TTC549 (cell line): ENCODE data around the gene EAPP.
A peak's percentile ranks its signal among the peaks of the same experiment; 100 is the strongest.
"Not testable (repeated sequence)": the region's sequence is repeated elsewhere in the genome, so short reads cannot be mapped to it uniquely, and the experiment has no call there.

Source experiments
- FAIRE-seq: peaks from 2 replicates; lab custom pipeline; 2012; peaks lifted over from hg19 to GRCh38; lab: Jason Lieb, UNC

The EAPP gene, protein sequence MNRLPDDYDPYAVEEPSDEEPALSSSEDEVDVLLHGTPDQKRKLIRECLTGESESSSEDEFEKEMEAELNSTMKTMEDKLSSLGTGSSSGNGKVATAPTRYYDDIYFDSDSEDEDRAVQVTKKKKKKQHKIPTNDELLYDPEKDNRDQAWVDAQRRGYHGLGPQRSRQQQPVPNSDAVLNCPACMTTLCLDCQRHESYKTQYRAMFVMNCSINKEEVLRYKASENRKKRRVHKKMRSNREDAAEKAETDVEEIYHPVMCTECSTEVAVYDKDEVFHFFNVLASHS

DNA sequence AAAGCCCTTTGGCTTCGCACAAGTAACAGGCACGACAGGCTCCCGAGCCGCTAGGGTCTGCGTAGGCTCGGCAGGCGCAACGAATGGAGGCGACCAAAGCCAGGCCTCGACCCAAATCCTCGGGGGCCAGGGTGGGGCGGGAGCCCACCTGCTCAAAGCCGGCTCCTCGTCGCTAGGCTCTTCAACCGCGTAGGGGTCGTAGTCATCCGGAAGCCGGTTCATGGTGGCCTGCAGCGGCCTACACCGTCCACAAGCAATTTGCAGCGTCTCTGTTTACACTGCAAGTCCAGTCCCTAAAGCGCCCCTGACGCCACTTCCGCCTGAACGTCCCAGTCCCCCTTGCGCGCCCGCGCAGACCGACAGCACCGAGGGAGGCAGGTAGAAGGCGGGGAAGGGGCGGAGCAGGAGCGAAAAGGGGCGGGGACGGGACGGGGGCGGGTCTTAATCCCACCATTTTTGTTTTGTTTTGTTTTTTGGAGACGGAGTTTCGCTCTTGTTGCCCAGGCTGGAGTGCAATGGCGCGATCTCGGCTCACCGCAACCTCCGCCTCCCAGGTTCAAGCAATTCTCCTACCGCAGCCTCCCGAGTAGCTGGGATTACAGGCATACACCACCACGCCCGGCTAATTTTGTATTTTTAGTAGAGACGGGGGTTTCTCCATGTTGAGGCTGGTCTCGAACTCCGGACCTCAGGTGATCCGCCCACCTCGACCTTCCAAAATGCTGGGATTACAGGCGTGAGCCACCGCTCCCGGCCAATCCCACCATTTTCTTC, at the start of gene EAPP:
Gene EAPP, minus strand, starts transcription at position 295 of the 774 bp plus-strand sequence. Its CDS starts 73 bp downstream, at position 222.
- FAIRE-seq = no peak

DNA sequence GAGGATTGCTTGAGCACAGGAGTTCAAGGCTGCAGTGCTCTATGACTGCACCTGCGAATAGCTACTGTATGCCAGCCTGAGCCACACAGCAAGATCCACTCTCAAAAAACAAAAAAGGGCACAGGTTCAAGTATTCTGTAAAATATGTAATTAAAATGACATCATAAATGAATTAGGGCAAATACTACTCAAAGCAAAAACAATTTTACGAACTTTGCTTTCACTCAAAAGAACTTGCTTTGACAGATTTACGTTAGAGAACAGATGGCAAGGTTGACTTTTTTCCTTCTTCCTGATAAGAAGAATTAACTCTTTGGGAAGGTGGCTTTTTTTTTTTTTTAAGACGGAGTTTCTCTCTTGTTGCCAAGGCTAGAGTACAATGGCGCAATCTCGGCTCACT, 44.0 kb upstream of the EAPP start:
- FAIRE-seq = no peak

DNA sequence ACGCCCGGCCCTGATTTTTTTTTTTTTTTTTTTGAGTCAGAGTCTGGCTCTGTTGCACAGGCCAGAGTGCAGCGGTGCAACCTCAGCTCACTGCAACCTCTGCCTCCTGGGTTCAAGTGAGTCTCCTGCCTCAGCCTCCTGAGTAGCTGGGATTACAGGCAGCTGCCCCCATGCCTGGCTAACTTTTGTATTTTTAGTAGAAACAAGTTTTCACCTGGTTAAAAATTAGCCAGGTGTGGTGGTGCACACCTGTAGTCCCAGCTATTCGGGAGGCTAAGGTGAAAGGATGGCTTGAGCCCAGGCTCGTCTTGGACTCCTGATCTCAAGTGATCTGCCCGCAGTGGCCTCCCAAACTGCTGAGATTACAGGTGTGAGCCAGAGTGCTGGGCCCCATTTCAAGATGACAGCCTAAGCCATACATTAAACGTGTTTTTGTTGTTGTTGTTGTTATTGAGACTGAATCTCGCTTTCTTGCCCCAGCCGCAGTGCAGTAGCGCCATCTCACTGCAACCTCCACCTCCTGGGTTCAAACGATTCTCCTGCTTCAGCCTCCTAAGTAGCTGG, 42.7 kb upstream of the EAPP start:
- no peak for FAIRE-seq

DNA sequence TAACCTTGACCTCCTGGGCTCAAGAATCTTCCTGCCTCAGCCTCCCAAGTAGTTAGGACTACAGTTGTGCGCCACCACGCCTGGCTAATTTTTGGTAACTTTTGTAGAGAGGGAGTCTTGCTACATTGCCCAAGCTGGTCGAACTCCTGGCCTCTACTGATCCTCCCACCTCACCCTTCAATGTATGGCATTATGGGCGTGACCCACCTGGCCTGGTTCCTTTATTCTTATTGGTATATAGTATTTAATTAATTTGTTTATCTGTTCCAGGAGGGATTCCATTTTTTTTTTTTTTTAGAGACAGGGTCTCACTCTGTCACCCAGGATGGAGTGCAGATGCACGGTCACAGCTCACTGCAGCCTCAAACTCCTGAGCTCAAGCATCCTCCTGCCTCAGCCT, 40.9 kb upstream of the EAPP start:
- FAIRE-seq = no peak

DNA sequence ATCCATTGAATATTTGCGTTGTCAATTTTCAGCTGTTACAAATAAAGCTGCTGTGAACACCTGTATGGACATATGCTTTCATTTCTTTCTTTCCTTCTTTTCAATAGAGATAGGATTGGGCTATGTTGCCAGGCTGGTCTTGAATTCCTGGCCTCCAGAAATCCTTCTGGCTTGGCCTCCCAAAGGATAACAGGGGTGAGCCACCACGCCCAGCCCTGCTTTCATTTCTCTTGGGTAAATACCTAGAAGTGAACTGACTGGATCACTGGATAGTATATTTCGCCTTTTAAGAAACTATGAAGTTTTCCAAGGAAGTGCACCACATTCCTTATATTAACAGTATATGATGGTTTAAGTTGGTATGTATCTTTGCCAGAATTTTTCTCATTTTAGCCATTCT, 32.3 kb upstream of the EAPP start:
- FAIRE-seq = no peak

DNA sequence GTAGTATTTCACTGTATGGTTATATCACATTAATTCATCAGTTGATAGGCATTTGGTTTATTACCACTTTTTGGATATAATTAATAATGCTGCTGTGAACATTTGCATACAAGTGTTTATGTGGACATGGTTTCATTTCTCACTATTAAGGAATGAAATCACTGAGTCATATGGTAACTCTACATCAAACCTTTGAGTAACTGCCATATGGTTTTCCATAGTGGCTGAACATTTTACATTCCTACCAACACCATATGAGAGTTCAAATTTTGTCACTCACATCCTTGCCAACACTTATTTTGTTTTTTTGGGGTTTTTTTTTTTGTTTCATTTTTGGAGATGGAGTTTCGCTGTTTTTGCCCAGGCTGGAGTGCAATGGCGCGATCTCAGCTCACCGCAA, 30.2 kb upstream of the EAPP start:
- no peak for FAIRE-seq

DNA sequence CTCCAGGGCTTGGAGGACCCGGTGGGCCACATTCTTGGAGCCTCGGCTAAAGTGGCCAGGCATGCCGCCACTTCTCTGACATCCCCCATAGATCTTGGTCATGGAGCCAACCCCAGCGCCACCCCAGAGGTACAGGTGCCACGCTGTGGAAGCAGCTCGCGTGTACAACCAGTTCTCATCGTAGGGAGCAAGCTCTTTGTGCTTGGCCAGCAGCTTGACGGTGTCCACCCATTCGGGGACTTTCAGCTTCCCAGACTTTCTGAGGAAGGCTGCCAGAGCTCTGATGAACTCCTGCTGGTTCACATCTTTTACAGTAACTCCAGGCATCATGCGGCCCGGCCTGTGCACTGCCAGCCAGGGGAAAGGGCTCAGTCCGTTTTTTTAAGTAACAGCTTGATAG, 29.3 kb upstream of the EAPP start:
- no peak for FAIRE-seq

DNA sequence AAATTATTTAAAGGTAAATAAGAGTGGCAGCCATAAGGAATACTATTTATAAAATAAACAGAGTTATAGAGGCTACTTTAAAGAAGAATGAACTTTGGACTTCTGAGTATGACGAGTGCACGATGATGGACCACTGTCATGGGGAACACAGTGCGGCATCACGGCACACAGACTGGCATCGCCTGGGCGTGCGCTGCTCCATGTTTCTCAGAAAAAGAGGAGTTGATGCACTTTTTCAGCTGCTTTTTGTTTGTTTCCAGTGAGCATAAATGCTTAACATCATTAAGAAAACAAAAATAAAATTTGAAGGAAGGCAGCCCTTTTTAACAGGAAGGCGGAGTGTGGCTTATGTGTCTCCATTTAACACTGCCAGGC, 23.3 kb upstream of the EAPP start:
- FAIRE-seq = no peak

DNA sequence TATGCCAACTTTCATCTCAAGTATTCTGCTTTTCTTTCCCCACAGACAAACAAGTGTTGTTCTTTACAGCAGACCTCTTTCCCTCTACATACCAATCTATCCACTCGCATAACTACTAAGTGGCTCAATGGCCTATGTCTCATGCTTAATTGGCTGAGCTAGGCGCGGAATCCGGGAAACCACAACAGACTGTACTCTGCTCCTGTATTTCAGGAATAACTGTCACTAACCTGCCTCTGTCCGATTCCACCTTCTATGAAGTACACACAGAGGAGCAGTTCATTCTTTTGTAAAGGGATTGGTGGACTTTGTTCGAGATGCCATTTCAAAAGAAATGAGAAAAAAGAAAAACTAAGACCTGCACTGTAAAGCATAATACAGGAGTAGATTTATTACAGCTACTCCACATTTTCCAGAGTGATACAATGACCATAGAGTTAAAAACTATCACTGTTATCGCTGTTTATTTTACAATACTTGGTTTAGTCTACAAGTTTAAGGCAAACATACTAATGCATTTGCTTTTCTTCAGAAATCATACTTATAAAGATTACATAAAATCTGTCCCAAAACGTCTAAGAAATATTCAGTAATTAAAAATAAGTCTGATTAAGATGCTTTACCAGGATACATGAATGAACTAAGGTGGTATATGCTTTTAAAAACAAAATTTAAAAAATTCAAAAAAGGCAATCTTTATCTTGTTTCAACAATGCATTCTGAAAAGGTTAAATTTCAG, 22.7 kb upstream of the EAPP start:
- FAIRE-seq = not testable (repeated sequence)

DNA sequence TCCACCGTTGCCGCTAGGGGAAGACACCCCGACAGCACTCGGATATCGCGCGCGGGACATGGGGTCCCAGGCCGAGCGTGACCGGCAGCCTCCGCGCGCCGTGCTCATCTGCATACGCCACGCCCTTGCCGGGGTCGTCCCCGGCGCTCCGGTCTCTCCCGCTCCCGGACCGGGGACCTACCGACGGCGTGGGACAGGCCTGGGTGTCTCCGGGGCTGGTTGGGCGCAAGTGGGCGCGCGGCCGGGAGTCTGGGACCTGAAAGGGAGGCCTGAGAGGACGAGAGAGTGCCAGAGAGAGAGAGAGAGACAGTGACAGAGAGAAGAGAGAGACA, 17.0 kb upstream of the EAPP start:
- FAIRE-seq = not testable (repeated sequence)

DNA sequence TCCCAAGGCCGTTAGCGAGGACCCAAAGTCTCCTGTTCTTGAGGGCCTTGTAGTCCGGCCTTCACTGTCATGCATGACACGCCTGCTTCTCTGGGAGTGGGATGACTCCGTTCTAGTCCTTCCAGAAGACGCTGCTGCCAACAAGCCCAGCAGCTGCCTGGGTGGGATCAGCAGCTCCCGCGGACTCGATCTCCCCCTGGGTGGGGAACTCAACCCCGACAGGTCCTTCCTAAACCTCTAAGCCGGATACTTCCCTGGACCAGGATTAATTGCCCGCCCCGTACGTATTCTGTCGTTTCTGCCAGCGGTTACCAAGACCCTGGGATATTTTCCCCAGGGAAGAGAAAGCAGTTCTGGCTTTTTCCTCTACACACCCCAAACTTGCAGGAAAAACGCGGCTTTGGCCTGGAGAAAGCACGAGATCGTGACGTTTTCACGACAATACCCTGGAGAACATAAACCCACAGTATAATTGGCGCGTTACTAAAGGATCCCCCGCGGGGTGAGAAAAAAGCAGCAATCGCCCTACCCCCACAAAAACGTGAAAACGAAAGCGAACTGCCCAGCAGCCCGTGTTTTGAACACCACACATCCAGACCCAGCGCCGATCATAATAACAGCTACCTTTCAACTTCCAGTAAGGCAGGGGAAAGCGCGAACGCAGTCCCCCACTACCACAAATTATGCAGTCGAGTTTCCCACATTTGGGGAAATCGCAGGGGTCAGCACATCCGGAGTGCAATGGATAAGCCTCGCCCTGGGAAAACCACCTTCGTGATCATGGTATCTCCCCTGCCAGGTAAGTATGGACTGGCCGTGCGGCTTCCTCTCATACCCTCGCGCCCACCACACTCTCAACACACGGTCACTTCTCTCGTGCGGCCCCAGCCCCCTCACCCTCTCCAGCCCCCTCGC, 16.3 kb upstream of the EAPP start:
- FAIRE-seq = peak; percentile 48

DNA sequence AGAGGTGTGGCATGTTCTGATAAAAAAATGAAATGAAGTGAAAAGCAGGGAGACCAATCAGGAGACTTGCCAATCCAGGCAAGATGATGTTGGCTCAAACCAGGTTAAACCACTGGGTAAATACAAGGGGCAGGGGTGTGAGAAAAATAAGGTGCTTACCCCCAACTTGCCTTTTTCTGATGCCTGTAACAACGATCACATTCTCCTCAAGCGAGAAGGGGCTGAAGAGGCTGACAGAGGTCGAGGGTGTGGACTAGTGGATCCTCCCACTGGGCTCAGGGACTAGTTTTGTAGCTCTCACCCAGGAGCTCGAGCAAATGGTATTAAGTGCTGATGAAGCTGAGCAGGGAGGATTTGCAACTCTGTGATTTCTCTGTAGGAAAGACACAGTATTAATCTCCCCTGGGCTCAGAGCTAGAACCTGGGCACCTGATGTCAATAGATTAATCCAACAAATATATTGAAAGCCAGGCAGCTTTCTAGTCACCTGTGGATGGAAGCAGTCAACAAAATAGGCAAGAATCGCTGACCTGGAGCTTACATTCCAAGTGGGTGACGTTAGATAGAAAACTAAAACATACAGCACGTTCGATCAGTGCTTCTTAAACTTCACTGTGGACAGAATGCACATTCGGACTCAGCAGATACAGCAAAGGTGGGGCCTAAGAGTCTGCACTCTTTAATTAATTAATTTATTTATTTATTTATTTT, 15.2 kb upstream of the EAPP start:
- FAIRE-seq = no peak

DNA sequence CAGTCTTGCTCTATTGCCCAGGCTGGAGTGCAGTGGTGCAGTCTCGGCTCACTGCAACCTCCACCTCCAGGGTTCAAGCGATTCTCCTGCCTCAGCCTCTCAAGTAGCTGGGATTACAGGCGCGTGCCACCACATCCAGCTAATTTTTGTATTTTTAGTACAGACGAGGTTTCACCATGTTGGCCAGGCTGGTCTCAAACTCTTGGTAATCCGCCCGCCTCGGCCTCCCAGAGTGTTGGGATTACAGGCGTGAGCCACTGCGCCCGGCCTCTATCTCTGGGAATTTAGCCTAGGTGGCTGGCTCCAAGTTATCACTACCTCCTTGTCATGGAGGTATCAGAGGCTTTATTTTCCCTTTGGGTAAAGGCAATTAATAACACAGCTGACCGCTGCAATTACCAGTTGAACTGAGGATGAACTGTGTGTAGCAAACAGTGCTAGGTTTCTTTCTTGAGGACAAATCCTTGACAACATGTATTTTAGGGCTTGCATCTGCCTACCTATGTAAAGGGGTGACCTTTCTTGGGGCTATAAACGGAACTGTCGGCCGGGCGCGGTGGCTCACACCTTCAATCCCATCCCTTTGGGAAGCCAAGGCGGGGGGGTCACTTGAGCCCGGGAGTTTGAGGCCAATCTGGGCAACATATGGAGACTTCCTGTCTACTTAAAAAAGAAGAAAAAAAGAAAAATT, 9.9 kb upstream of the EAPP start:
- not testable (repeated sequence) for FAIRE-seq

DNA sequence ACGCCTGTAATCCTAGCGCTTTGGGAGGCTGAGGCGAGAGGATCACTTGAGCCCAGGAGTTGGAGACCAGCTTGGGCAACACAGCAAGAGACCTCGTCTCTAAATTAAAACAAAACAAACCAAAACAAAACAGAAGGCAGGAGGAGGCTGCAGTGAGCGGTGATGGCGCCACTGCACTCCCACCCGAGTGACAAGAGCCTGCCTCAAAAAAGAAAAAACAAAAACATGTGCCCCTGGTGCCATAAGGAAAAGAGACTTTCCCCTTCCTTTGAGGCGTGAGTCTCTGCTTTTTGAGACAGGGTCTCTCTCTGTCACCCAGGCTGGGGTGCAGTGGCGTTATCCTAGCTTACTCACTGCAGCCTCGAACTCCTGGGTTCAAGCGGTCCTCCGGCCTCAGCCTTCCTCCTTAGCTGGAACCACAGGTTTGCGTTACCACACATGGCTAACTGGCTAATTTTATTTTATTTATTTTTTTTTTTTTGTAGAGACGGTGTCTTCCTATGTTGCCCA, 9.0 kb upstream of the EAPP start:
- FAIRE-seq = no peak

DNA sequence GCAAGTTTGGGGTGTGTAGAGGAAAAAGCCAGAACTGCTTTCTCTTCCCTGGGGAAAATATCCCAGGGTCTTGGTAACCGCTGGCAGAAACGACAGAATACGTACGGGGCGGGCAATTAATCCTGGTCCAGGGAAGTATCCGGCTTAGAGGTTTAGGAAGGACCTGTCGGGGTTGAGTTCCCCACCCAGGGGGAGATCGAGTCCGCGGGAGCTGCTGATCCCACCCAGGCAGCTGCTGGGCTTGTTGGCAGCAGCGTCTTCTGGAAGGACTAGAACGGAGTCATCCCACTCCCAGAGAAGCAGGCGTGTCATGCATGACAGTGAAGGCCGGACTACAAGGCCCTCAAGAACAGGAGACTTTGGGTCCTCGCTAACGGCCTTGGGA, 7.6 kb upstream of the EAPP start:
- FAIRE-seq = peak; percentile 79

DNA sequence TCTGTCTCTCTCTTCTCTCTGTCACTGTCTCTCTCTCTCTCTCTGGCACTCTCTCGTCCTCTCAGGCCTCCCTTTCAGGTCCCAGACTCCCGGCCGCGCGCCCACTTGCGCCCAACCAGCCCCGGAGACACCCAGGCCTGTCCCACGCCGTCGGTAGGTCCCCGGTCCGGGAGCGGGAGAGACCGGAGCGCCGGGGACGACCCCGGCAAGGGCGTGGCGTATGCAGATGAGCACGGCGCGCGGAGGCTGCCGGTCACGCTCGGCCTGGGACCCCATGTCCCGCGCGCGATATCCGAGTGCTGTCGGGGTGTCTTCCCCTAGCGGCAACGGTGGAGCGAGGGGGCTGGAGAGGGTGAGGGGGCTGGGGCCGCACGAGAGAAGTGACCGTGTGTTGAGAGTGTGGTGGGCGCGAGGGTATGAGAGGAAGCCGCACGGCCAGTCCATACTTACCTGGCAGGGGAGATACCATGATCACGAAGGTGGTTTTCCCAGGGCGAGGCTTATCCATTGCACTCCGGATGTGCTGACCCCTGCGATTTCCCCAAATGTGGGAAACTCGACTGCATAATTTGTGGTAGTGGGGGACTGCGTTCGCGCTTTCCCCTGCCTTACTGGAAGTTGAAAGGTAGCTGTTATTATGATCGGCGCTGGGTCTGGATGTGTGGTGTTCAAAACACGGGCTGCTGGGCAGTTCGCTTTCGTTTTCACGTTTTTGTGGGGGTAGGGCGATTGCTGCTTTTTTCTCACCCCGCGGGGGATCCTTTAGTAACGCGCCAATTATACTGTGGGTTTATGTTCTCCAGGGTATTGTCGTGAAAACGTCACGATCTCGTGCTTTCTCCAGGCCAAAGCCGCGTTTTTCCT, 7.0 kb upstream of the EAPP start:
- FAIRE-seq = not testable (repeated sequence)

DNA sequence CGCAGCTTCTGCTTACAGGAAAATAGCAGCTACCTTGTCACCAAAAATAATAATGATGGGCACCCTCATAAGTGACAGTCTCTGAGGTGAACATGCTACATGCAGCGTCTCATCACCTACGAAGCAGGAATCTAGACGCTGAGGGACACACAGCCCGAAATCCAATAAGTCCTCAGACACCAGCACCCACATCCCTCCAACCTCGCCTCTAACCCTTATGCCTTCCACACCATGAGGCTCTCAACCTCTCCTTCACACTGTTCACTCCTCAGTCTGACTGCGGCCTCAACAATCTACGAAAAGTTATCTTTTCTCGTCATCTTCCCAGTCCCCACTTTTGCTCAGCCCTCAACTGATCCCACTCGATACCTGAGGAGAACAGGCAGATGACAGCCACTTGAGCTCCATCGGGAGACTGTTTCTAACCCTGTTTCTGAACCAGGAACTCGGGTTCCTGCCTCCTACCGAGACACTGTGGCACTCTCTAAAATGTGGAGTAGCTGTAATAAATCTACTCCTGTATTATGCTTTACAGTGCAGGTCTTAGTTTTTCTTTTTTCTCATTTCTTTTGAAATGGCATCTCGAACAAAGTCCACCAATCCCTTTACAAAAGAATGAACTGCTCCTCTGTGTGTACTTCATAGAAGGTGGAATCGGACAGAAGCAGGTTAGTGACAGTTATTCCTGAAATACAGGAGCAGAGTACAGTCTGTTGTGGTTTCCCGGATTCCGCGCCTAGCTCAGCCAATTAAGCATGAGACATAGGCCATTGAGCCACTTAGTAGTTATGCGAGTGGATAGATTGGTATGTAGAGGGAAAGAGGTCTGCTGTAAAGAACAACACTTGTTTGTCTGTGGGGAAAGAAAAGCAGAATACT, 919 bp upstream of the EAPP start:
- not testable (repeated sequence) for FAIRE-seq

DNA sequence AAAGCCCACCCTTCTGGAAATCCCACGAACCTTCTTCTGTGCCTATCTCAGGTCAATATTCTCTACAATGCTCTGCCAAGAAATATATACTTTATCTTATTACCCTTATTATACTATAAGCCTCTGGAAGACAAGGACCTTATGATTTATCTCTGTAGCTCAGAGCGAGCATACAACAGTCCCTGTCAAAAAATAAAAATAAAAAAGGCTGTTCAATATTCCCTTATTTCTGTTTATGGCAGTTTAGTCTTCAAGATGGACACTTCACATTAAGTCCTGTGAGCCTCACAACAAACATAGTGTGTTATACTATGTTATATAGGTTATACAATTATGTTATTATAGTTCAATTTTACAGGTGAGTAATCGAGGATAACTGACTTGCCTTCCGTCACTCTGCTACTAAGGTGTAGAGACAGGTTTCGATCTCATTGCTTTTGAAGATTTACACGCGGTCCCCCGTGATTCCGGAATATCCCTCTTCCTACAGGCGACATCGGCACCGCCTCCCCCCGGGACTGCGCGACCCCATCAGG, 562 bp downstream of the EAPP start:
- FAIRE-seq = no peak
